Adrenal gland (tissue), 12 donors: Measurements from ENCODE around the gene COL23A1. TPM values are rescaled to one million over a fixed set of nuclear protein-coding genes. Genes with fewer than 3 reads are reported as not detected.

Experiments used
- DNase-seq, 7 donors: peaks; one replicate each; pipeline ENCODE4 v3.0.0-alpha.2; 2019 to 2020
- H3K27ac ChIP-seq, 5 donors: fragments of 200-600 bp; sonication (generic) in 4 of 5; 1 replicate in 3 of 5; 2 replicates in 2 of 5; pipeline versions ENCODE4 v1.5.1 to v1.8.0; 2016 to 2020; ENCODE audit warnings: mild to moderate bottlenecking in 1 of 5
- H3K27me3 ChIP-seq: fragments of 200-600 bp; 2 replicates; pipeline ENCODE4 v1.8.0; 2021
- H3K36me3 ChIP-seq, 2 donors: fragments of 200-600 bp; replicated peaks in 1 of 2; 1 replicate in 1 of 2; 2 replicates in 1 of 2; pipeline versions ENCODE4 v1.5.1 to v1.8.0; 2018 to 2022
- H3K4me1 ChIP-seq, 2 donors: fragments of 200-600 bp; replicated peaks in 1 of 2; 1 replicate in 1 of 2; 2 replicates in 1 of 2; pipeline versions ENCODE4 v1.5.1 to v1.8.0; 2018 to 2021
- H3K4me3 ChIP-seq, 4 donors: fragments of 200-600 bp; sonication (generic) in 3 of 4; one replicate each; pipeline ENCODE4 v1.5.1; 2016 to 2018
- H3K9me3 ChIP-seq, 3 donors: fragments of 200-600 bp; sonication (generic) in 1 of 3; replicated peaks in 1 of 3; 1 replicate in 2 of 3; 2 replicates in 1 of 3; pipeline versions ENCODE4 v1.5.1 to v1.8.0; 2016 to 2021
- POLR2A ChIP-seq, 2 donors: fragments of 450-650 bp; IDR thresholded peaks; one replicate each; pipeline ENCODE4 v1.6.1; 2017; ENCODE audit warnings: antibody characterized with exemption in 2 of 2, mild to moderate bottlenecking in 2 of 2, moderate library complexity in 1 of 2
- WGBS, 4 donors: extraction: QIAGEN DNeasy Blood & Tissue Kit in 2 of 4; methylation state at CpG; one replicate each; pipeline versions ENCODE4 v1.1.5 to v1.1.7; 2013 to 2017; 5-methylcytosine and 5-hydroxymethylcytosine counted together
- intact Hi-C, 2 donors: fragments of 100-400 bp; cut with DNase I; formaldehyde crosslinking; loops; one replicate each; pipeline versions ENCODE4 v1.14.1 to v1.15.0; 2022 to 2023
- polyA plus RNA-seq, 3 donors: library from polyadenylated mRNA; stranded (reverse); fragments of 200-250 nt in 2 of 3; fragments of 350-450 nt in 1 of 3; fragmentation: Illumina TruSeq in 1 of 3; extraction: RNeasy Lipid Tissue Mini Kit (QIAGEN cat#74804) in 1 of 3; gene quantifications; one replicate each; pipeline ENCODE4 v1.2.3, GENCODE V29; 2013 to 2014
- total RNA-seq, 9 donors: library from RNA; depleted of rRNA in 4 of 9; stranded (reverse); fragments of >200 nt in 4 of 9; fragments of 120-200 nt in 1 of 9; fragmentation: NEBNext Ultra II Directional in 1 of 9; extraction: Animal tissue kit (Norgen Biotek cat#: 25700) in 1 of 9; gene quantifications; one replicate each; pipeline versions ENCODE4 v1.1.0 to v1.2.4, GENCODE V29; 2013 to 2023
- TF ChIP-seq, protein P1 (sequence below), 6 experiments: fragments of 450-650 bp in 4 of 6; fragments of 200-600 bp in 2 of 6; sonication (generic) in 1 of 6; IDR thresholded peaks; 1 replicate in 5 of 6; 2 replicates in 1 of 6; pipeline versions ENCODE4 v1.5.1 to v1.8.0; 2016 to 2021; ENCODE audit warnings: antibody characterized with exemption in 6 of 6, mild to moderate bottlenecking in 2 of 6, moderate library complexity in 1 of 6
- donor health status: healthy with polysubstance abuse.
- donor health status: Bipolar disorder and iron deficiency.
- donor health status: DM: yes; HTN: yes; CAD: no.
- donor health status: DM: no; HTN: no; CAD: no.
- donor health status: DM: no; HTN: no; CAD: no.
- donor health status: DM: yes; HTN: yes; CAD: no.

Gene COL23A1
- total and polyA plus RNA-seq, 12 donors = 0.09 to 4.4 (median 0.88) TPM

DNA sequence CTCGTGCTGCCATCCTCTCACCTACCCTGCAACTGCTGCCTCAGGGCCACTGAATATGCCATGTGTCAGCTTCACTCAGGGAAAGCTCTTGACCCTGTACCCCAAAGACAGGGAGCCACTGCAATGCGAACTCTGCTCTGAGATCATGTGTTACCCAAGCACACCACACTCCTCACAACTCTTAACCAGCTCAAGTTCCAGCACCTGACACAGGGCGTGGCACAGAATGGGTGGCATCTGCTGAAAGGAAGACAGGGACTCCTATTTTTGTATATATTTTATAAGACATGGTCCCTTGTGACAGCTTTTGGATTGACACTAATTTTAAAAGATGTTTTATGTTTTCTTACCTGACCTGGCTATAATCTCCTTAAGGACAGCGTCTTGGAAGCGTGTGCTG lies 368.3 kb downstream of the COL23A1 start:
- WGBS, 4 donors = 79 to 100% (median 95%) methylated on average over 4 to 5 of the region's 5 CpGs
- Histone ChIP-seq H3K27ac (peak overlapping the region in 1 of 5 donors; percentile 25), H3K9me3 (no peaks in the 10 kb centered on the region), H3K4me3 (no peak overlapping the region), H3K4me1 (no peaks in the 10 kb centered on the region), H3K36me3 (peaks cover 0 to 2% of the 10 kb centered on the region in 2 donors), H3K27me3 (no peaks in the 10 kb centered on the region)
- no peak for DNase-seq
- no peak for TF ChIP-seq POLR2A (IDR thresholded peaks at IDR 0.05)
- intact Hi-C loops = no loop called here

DNA sequence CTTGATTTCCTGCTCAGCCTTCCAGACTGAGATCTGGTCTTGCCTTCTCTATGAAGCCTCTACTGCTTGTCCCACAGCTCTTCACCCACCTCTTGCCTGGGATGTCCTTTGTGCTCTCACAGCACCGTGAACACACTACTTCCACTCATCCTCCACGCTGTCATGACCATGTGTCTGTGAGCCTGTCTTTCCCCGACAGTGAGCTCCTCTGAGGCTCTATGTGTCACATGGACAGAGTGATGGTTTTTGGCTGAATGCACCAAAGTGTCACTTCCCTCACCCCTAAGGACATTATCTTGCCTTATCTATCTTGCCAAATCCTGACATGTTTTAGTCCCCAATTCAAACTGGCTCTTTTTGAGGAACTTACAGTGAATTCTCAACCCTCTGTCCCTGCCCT lies 368.9 kb downstream of the COL23A1 start:
- intact Hi-C loops = no loop called here
- H3K9me3 ChIP-seq = no peaks in the 10 kb centered on the region
- peaks cover 0 to 8% of the 10 kb centered on the region in 2 donors for H3K36me3 ChIP-seq
- 35 to 65% (median 63%) methylated on average over 3 of the region's 3 CpGs for WGBS, 4 donors
- H3K27ac ChIP-seq = peak overlapping the region in 1 of 5 donors; percentile 25
- DNase-seq = no peak
- no peaks in the 10 kb centered on the region for H3K4me1 ChIP-seq
- H3K27me3 ChIP-seq = no peaks in the 10 kb centered on the region
- no peak for TF ChIP-seq POLR2A (IDR thresholded peaks at IDR 0.05)
- TF ChIP-seq, protein P1, sequence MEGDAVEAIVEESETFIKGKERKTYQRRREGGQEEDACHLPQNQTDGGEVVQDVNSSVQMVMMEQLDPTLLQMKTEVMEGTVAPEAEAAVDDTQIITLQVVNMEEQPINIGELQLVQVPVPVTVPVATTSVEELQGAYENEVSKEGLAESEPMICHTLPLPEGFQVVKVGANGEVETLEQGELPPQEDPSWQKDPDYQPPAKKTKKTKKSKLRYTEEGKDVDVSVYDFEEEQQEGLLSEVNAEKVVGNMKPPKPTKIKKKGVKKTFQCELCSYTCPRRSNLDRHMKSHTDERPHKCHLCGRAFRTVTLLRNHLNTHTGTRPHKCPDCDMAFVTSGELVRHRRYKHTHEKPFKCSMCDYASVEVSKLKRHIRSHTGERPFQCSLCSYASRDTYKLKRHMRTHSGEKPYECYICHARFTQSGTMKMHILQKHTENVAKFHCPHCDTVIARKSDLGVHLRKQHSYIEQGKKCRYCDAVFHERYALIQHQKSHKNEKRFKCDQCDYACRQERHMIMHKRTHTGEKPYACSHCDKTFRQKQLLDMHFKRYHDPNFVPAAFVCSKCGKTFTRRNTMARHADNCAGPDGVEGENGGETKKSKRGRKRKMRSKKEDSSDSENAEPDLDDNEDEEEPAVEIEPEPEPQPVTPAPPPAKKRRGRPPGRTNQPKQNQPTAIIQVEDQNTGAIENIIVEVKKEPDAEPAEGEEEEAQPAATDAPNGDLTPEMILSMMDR (IDR thresholded peaks at IDR 0.05) = no peak
- no peak overlapping the region for H3K4me3 ChIP-seq

DNA sequence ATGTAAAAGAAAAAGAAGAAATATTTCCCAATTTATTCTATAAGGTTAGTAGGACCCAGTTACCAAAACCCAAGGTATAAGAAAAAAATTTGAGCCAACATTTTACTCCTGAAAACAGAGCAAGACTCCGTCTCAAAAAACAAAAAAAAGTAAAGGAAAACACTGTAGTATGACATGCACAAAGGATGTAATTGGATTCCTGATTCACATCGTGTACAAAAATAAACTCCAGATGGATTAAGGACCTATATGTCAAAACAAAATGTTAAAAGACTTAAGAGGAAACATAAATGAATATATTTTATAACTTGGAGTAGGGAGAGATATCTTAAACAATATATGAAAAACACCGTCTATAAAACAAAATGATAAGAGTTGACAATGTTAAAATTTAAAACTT lies 371.4 kb downstream of the COL23A1 start:
- H3K27me3 ChIP-seq = no peaks in the 10 kb centered on the region
- intact Hi-C loops = no loop called here

DNA sequence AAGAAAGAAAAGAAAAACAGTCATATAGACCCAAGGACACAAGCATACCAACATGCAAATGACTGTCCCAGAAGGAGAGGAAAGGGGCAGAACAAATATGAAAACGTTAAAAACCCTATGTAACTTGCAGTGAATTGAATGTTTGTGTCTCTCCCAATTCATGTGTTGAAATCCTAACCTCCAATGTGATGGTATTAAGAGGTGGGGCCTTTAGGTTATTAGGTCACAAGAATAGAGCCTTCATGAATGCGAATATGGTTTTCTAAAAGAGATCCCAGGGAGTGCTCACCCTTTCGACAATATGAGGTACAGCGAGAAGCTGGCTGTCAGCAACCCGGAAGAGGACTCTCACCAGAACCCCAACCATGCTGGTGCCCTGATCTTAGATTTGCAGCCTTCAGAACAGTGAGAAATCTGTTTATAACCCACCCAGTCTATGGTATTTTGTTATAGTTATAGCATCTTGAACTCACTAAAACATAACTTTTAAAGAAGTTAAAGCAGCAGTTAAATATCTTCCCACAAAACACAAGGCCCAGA lies 371.9 kb downstream of the COL23A1 start:
- H3K27ac ChIP-seq = peak overlapping the region in 1 of 5 donors; percentile 11
- no peaks in the 10 kb centered on the region for H3K9me3 ChIP-seq
- H3K27me3 ChIP-seq = no peaks in the 10 kb centered on the region
- peaks cover 2% of the 10 kb centered on the region in 2 donors for H3K4me1 ChIP-seq
- H3K4me3 ChIP-seq = no peak overlapping the region
- DNase-seq = no peak
- WGBS, 4 donors = 70 to 85% (median 80%) methylated on average over 5 of the region's 5 CpGs
- peaks cover 0 to 38% of the 10 kb centered on the region in 2 donors for H3K36me3 ChIP-seq
- intact Hi-C loops = no loop called here
- no peak for TF ChIP-seq POLR2A (IDR thresholded peaks at IDR 0.05)
- TF ChIP-seq, protein P1 (IDR thresholded peaks at IDR 0.05) = no peak

More for the DNA sequence above, 371.4 kb downstream of the COL23A1 start:
- no peak overlapping the region for H3K4me3 ChIP-seq
- H3K9me3 ChIP-seq = no peaks in the 10 kb centered on the region
- TF ChIP-seq, protein P1 (IDR thresholded peaks at IDR 0.05) = no peak
- no peak for TF ChIP-seq POLR2A (IDR thresholded peaks at IDR 0.05)
- H3K27ac ChIP-seq = no peak overlapping the region
- H3K4me1 ChIP-seq = no peaks in the 10 kb centered on the region
- DNase-seq = no peak
- 80 to 85% (median 83%) methylated on average over 3 of the region's 3 CpGs for WGBS, 4 donors
- peaks cover 0 to 33% of the 10 kb centered on the region in 2 donors for H3K36me3 ChIP-seq

DNA sequence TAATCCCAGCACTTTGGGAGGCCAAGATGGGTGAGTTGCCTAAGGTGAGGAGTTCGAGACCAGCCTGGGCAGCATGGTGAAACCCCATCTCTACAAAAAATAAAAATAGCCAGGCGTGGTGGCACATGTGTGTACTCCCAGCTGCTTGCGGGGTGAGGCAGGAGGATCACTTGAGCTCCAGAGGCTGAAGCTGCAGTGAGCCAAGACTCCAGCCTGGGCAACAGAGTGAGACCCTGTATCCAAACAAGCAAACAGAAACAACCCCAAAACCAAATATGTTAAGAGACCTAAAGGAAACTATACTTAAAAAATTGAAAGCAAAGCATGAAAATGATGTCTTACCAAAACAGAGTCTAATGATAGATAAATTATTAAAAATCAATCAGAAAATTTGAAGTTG lies 373.4 kb downstream of the COL23A1 start:
- H3K36me3 ChIP-seq = peaks cover 0 to 53% of the 10 kb centered on the region in 2 donors
- intact Hi-C loops = no loop called here
- H3K27ac ChIP-seq = no peak overlapping the region
- no peaks in the 10 kb centered on the region for H3K27me3 ChIP-seq
- 93 to 96% (median 93%) methylated on average over 3 of the region's 3 CpGs for WGBS, 4 donors
- no peak overlapping the region for H3K4me3 ChIP-seq
- peaks cover 6 to 8% of the 10 kb centered on the region in 2 donors for H3K4me1 ChIP-seq
- TF ChIP-seq, protein P1 (IDR thresholded peaks at IDR 0.05) = no peak
- no peaks in the 10 kb centered on the region for H3K9me3 ChIP-seq
- no peak for DNase-seq
